H1 (cell line): ENCODE measurements around the gene RARRES1. TPM values are rescaled to one million over a fixed set of nuclear protein-coding genes. Genes with fewer than 3 reads are reported as not detected.

ENCODE experiments used
- CTCF ChIA-PET: fragments of 300-600 bp; sonication (Branson Sonifier 250); formaldehyde crosslinking; loops from one replicate; lab custom pipeline; 2021; ENCODE audit not compliant: partially characterized antibody; lab: Charles Lee
- POLR2A ChIA-PET: fragments of 300-600 bp; sonication (Branson Sonifier 250); formaldehyde crosslinking; loops from one replicate; lab custom pipeline; 2021; ENCODE audit warnings: inconsistent platforms; ENCODE audit not compliant: partially characterized antibody; lab: Charles Lee
- DNase-seq, 2 experiments: peaks; one replicate each; pipeline versions ENCODE4 v3.0.0 to v3.0.0-alpha.2; 2010 to 2022; ENCODE audit warnings: low spot score in 2 of 2, low read depth in 1 of 2, mixed read lengths in 1 of 2
- FAIRE-seq: peaks from 2 replicates; lab custom pipeline; 2011; peaks lifted over from hg19 to GRCh38; lab: Jason Lieb, UNC
- H2AFZ ChIP-seq: 2 replicates; pipeline ENCODE4 v1.8.1; 2012; ENCODE audit warnings: low read length, inconsistent platforms
- H2AK5ac ChIP-seq: 2 replicates; pipeline ENCODE4 v1.6.1; 2013; ENCODE audit warnings: low read depth, low read length
- H2BK120ac ChIP-seq: replicated peaks from 2 replicates; pipeline ENCODE3; 2013; ENCODE audit warnings: low read depth, low read length, inconsistent platforms
- H2BK12ac ChIP-seq: 2 replicates; pipeline ENCODE4 v1.6.1; 2013; ENCODE audit warnings: low read depth, low read length
- H2BK15ac ChIP-seq: 2 replicates; pipeline ENCODE4 v1.6.1; 2013; ENCODE audit warnings: low read length
- H2BK20ac ChIP-seq: 2 replicates; pipeline ENCODE4 v1.6.1; 2013; ENCODE audit warnings: low read length
- H2BK5ac ChIP-seq: 2 replicates; pipeline ENCODE4 v1.6.1; 2013; ENCODE audit warnings: low read depth, low read length
- H3K14ac ChIP-seq: 2 replicates; pipeline ENCODE4 v1.6.1; 2013; ENCODE audit warnings: inconsistent platforms; ENCODE audit not compliant: insufficient read length
- H3K18ac ChIP-seq: 2 replicates; pipeline ENCODE4 v1.6.1; 2013; ENCODE audit warnings: low read length; ENCODE audit errors: extremely low read depth
- H3K23ac ChIP-seq: 2 replicates; pipeline ENCODE4 v1.6.1; 2013; ENCODE audit warnings: inconsistent platforms; ENCODE audit not compliant: insufficient read length
- H3K23me2 ChIP-seq: 2 replicates; pipeline ENCODE4 v1.6.1; 2013; ENCODE audit warnings: low read depth, low read length
- H3K27ac ChIP-seq: 2 replicates; pipeline ENCODE4 v1.6.1; 2011; ENCODE audit warnings: low read depth, low read length, inconsistent platforms
- H3K27me3 ChIP-seq, 4 experiments: replicated peaks in 1 of 4; 1 replicate in 1 of 4; 2 replicates in 3 of 4; pipeline versions ENCODE4 v1.6.1 to v1.8.1; 2011 to 2013; ENCODE audit warnings: low read length in 3 of 4, mild to moderate bottlenecking in 3 of 4, inconsistent platforms in 2 of 4, mixed read lengths in 2 of 4, moderate library complexity in 1 of 4; ENCODE audit not compliant: control insufficient read depth in 3 of 4, insufficient read depth in 3 of 4; ENCODE audit errors: extremely low read depth in 1 of 4
- H3K36me3 ChIP-seq, 4 experiments: 2 replicates each; pipeline versions ENCODE4 v1.6.1 to v1.8.1; 2011 to 2013; ENCODE audit warnings: mild to moderate bottlenecking in 4 of 4, low read length in 3 of 4, moderate library complexity in 2 of 4, control low read depth in 1 of 4, inconsistent platforms in 1 of 4; ENCODE audit not compliant: insufficient read depth in 4 of 4, control insufficient read depth in 2 of 4
- H3K4ac ChIP-seq: replicated peaks from 2 replicates; pipeline ENCODE3; 2013; ENCODE audit warnings: low read length, low read depth, mixed read lengths, inconsistent platforms; ENCODE audit not compliant: insufficient read length
- H3K4me1 ChIP-seq, 4 experiments: replicated peaks in 1 of 4; 1 replicate in 1 of 4; 2 replicates in 3 of 4; pipeline versions ENCODE4 v1.6.1 to v1.8.1; 2011 to 2013; ENCODE audit warnings: low read length in 3 of 4, inconsistent platforms in 2 of 4, mixed read lengths in 1 of 4; ENCODE audit not compliant: insufficient read depth in 4 of 4, control insufficient read depth in 3 of 4
- H3K4me2 ChIP-seq, 2 experiments: 2 replicates each; pipeline versions ENCODE4 v1.6.1 to v1.8.1; 2011 to 2013; ENCODE audit warnings: low read depth in 2 of 2, low read length in 2 of 2, control low read depth in 1 of 2, inconsistent platforms in 1 of 2, mild to moderate bottlenecking in 1 of 2; ENCODE audit not compliant: insufficient read depth in 1 of 2
- H3K4me3 ChIP-seq, 4 experiments: fragments of 200-600, 300-600 bp in 1 of 4; sonication (generic), shearing (Covaris generic), sonication (Bioruptor Twin) in 1 of 4; 2 replicates each; pipeline versions ENCODE4 v1.5.1 to v1.8.1; 2011 to 2016; ENCODE audit warnings: low read length in 4 of 4, low read depth in 3 of 4, control low read depth in 2 of 4, inconsistent platforms in 2 of 4, mild to moderate bottlenecking in 2 of 4, mixed read lengths in 1 of 4, moderate library complexity in 1 of 4; ENCODE audit not compliant: insufficient read depth in 2 of 4; ENCODE audit errors: extremely low read depth in 1 of 4
- H3K56ac ChIP-seq: replicated peaks from 2 replicates; pipeline ENCODE3; 2013; ENCODE audit warnings: low read depth, mild to moderate bottlenecking, mixed read lengths, low read length, inconsistent platforms; ENCODE audit not compliant: insufficient read length
- H3K79me1 ChIP-seq: 2 replicates; pipeline ENCODE4 v1.6.1; 2013; ENCODE audit warnings: low read depth, low read length, control low read depth
- H3K79me2 ChIP-seq, 2 experiments: 2 replicates each; pipeline versions ENCODE4 v1.6.1 to v1.8.1; 2012 to 2013; ENCODE audit warnings: low read length in 2 of 2, mild to moderate bottlenecking in 2 of 2, inconsistent platforms in 1 of 2; ENCODE audit not compliant: insufficient read depth in 2 of 2, control insufficient read depth in 1 of 2
- H3K9ac ChIP-seq, 4 experiments: replicated peaks in 1 of 4; 1 replicate in 1 of 4; 2 replicates in 3 of 4; pipeline versions ENCODE4 v1.6.1 to v1.8.1; 2011 to 2013; ENCODE audit warnings: low read depth in 3 of 4, low read length in 3 of 4, control low read depth in 2 of 4, mild to moderate bottlenecking in 2 of 4, moderate library complexity in 2 of 4, inconsistent platforms in 1 of 4; ENCODE audit errors: extremely low read depth in 1 of 4
- H3K9me3 ChIP-seq, 2 experiments: 2 replicates each; pipeline versions ENCODE4 v1.6.1 to v1.8.1; 2012 to 2013; ENCODE audit warnings: mild to moderate bottlenecking in 2 of 2, moderate library complexity in 2 of 2, control low read depth in 1 of 2, inconsistent platforms in 1 of 2, low read depth in 1 of 2, low read length in 1 of 2, mixed read lengths in 1 of 2; ENCODE audit not compliant: insufficient read depth in 2 of 2
- H4K20me1 ChIP-seq, 2 experiments: replicated peaks in 1 of 2; 2 replicates each; pipeline versions ENCODE3 to v1.8.1; 2011 to 2013; ENCODE audit warnings: inconsistent platforms in 2 of 2, low read length in 2 of 2, mild to moderate bottlenecking in 1 of 2; ENCODE audit not compliant: insufficient read depth in 2 of 2, control insufficient read depth in 1 of 2
- H4K5ac ChIP-seq: 2 replicates; pipeline ENCODE4 v1.6.1; 2013; ENCODE audit warnings: low read length, low read depth, mixed read lengths, inconsistent platforms; ENCODE audit not compliant: insufficient read length
- H4K8ac ChIP-seq: 2 replicates; pipeline ENCODE4 v1.8.0; 2013; ENCODE audit warnings: mild to moderate bottlenecking, moderate library complexity, low read length, inconsistent platforms; ENCODE audit not compliant: insufficient read depth; ENCODE audit errors: extremely low read depth
- H4K91ac ChIP-seq: replicated peaks from 2 replicates; pipeline ENCODE3; 2013; ENCODE audit warnings: low read length, mixed read lengths, inconsistent platforms; ENCODE audit not compliant: insufficient read length
- BACH1 ChIP-seq: IDR thresholded peaks from 2 replicates; pipeline ENCODE4 v1.6.1; 2012; ENCODE audit warnings: low read length, improper control_type of control experiment
- CHD1 ChIP-seq: IDR thresholded peaks from 2 replicates; pipeline ENCODE4 v1.6.1; 2012; ENCODE audit warnings: low read depth, low read length, improper control_type of control experiment
- EGR1 ChIP-seq: IDR thresholded peaks from 2 replicates; pipeline ENCODE4 v1.6.1; 2011; ENCODE audit warnings: low read depth, low read length, borderline replicate concordance
- EP300 ChIP-seq, 2 experiments: IDR thresholded peaks; 1 replicate in 1 of 2; 2 replicates in 1 of 2; pipeline ENCODE4 v1.6.1; 2011 to 2012; ENCODE audit warnings: low read depth in 2 of 2, low read length in 2 of 2, mild to moderate bottlenecking in 2 of 2, borderline replicate concordance in 1 of 2, inconsistent platforms in 1 of 2, moderate library complexity in 1 of 2
- EZH2 ChIP-seq: fragments of 200-600 bp; sonication (generic); IDR thresholded peaks from 2 replicates; pipeline ENCODE4 v1.7.1; 2012; ENCODE audit warnings: low read depth, mild to moderate bottlenecking, moderate library complexity, low read length, inconsistent platforms; ENCODE audit not compliant: severe bottlenecking
- POLR2AphosphoS5 ChIP-seq: IDR thresholded peaks from 2 replicates; pipeline ENCODE4 v1.6.1; 2011; ENCODE audit warnings: low read depth, low read length
- SIN3A ChIP-seq, 2 experiments: IDR thresholded peaks in 1 of 2; conservative IDR thresholded peaks in 1 of 2; 2 replicates each; pipeline ENCODE4 v1.6.1; 2011 to 2012; ENCODE audit warnings: low read length in 2 of 2, improper control_type of control experiment in 1 of 2, low read depth in 1 of 2, mild to moderate bottlenecking in 1 of 2
- SP2 ChIP-seq: IDR thresholded peaks from 2 replicates; pipeline ENCODE4 v1.6.1; 2012; ENCODE audit warnings: mild to moderate bottlenecking, low read length, inconsistent platforms
- SP4 ChIP-seq: IDR thresholded peaks from 2 replicates; pipeline ENCODE4 v1.6.1; 2012; ENCODE audit warnings: low read length, inconsistent platforms
- SRF ChIP-seq: IDR thresholded peaks from 2 replicates; pipeline ENCODE4 v1.6.1; 2011; ENCODE audit warnings: mild to moderate bottlenecking, low read depth, low read length, moderate library complexity
- SUZ12 ChIP-seq: fragments of 200-600 bp; sonication (generic); IDR thresholded peaks from 2 replicates; pipeline ENCODE4 v1.6.1; 2012; ENCODE audit warnings: mild to moderate bottlenecking, inconsistent platforms, low read length, moderate library complexity, mixed read lengths
- TEAD4 ChIP-seq: IDR thresholded peaks from 2 replicates; pipeline ENCODE4 v1.6.1; 2012; ENCODE audit warnings: low read depth, low read length, inconsistent platforms, mixed read lengths
- WGBS, 2 experiments: shearing (Covaris generic) in 1 of 2; methylation state at CpG; one replicate each; pipeline versions ENCODE4 v1.1.6 to v1.1.7; 2013 to 2015; ENCODE audit warnings: low lambda C conversion rate in 2 of 2, mixed read lengths in 2 of 2, inconsistent platforms in 1 of 2, low coverage in 1 of 2, missing lambda C conversion rate in 1 of 2; ENCODE audit not compliant: insufficient replicate concordance in 2 of 2, insufficient coverage in 1 of 2, insufficient read length in 1 of 2; ENCODE audit errors: extremely low coverage in 1 of 2, missing lambda C conversion rate in 1 of 2; 5-methylcytosine and 5-hydroxymethylcytosine counted together
- polyA plus RNA-seq, 7 experiments: library from polyadenylated mRNA; depleted of rRNA in 3 of 7; stranded (reverse) in 5 of 7; unstranded in 2 of 7; fragments of >200 nt in 5 of 7; fragments of 200-250 nt in 2 of 7; gene quantifications; 1 replicate in 5 of 7; 2 replicates in 1 of 7; 4 replicates in 1 of 7; pipeline versions ENCODE4 v1.2.1 to v1.2.3, GENCODE V29; 2011 to 2013; ENCODE audit warnings: missing spikeins in 2 of 7, mixed read lengths in 2 of 7
- total RNA-seq: library from RNA; stranded (reverse); fragmentation: NEBNext Ultra II Directional; extraction: Animal tissue kit (Norgen Biotek cat#: 25700); gene quantifications from 2 replicates; pipeline ENCODE4 v1.2.1, GENCODE V29; 2021
- TF ChIP-seq, protein P1 (sequence below): IDR thresholded peaks from 2 replicates; pipeline ENCODE4 v1.6.1; 2011; ENCODE audit warnings: low read length, improper control_type of control experiment

The RARRES1 gene
- total and polyA plus RNA-seq, 2 of the 8 experiments (the other 6 are each of a cell fraction or from before 2014, with no cell fraction given): 0.26 to 0.71 TPM

DNA sequence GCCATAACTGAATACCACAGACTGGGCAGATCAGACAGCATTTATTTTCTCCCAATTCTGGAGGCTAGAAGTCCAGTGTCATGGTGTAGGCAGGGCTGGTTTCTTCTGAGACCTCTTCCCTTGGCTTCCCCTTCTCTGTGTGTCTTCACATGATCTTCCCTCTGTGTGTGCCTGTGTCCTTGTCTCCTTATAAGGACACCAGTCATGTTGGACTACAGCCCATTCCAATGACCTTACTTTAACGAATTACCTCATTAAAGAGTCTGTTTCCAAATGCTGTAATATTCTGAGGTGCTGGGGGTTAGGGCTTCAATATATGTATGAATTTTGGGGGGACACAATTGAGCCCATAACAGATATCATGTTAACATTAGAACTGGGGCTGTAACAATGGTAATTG, 13.3 kb upstream of the RARRES1 start:
- 95% methylated on average over 1 of the region's 1 CpG; no CpG with 5 or more reads in 1 of the 2 experiments for WGBS, 2 experiments
- Histone ChIP-seq H3K4ac (no peak overlapping the region), H3K79me2 (no peaks in the 10 kb centered on the region), H3K14ac (no peak overlapping the region), H3K23me2 (no peaks in the 10 kb centered on the region), H4K91ac (no peak overlapping the region), H2BK5ac (no peak overlapping the region), H3K4me1 (no peaks in the 10 kb centered on the region), H2AFZ (no peak overlapping the region), H4K8ac (no peak overlapping the region), H3K27ac (no peak overlapping the region), H3K56ac (no peak overlapping the region), H3K4me3 (no peak overlapping the region), H3K23ac (no peak overlapping the region), H3K36me3 (peaks cover 0 to 2% (median 0%) of the 10 kb centered on the region in 4 experiments; a peak in 2 of 8 replicates), H2BK12ac (no peak overlapping the region), H2BK20ac (no peak overlapping the region), H3K18ac (no peak overlapping the region), H4K5ac (no peak overlapping the region), H2BK120ac (no peak overlapping the region), H3K27me3 (no peaks in the 10 kb centered on the region), H2BK15ac (no peak overlapping the region), H3K4me2 (no peak overlapping the region), H3K79me1 (no peaks in the 10 kb centered on the region), H3K9me3 (no peaks in the 10 kb centered on the region), H3K9ac (no peak overlapping the region), H2AK5ac (no peak overlapping the region), H4K20me1 (peaks cover 0 to 2% of the 10 kb centered on the region in 2 experiments)
- ChIA-PET CTCF (interaction anchor here (1.1 kb wide), 1 partner anchor 18 kb away, joined by 5 read pairs; no protein-coding TSS in a partner anchor), POLR2A (no interaction called here)
- DNase-seq: no peak
- no peak for TF ChIP-seq EZH2
- no peak for TF ChIP-seq EGR1
- TF ChIP-seq SP4: no peak
- TF ChIP-seq, protein P1, sequence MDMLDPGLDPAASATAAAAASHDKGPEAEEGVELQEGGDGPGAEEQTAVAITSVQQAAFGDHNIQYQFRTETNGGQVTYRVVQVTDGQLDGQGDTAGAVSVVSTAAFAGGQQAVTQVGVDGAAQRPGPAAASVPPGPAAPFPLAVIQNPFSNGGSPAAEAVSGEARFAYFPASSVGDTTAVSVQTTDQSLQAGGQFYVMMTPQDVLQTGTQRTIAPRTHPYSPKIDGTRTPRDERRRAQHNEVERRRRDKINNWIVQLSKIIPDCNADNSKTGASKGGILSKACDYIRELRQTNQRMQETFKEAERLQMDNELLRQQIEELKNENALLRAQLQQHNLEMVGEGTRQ: no peak
- TF ChIP-seq CHD1: no peak
- no peak for TF ChIP-seq TEAD4
- TF ChIP-seq SP2: no peak
- TF ChIP-seq BACH1: no peak
- no peak for TF ChIP-seq SUZ12
- no peak for TF ChIP-seq EP300 (IDR thresholded peaks at IDR 0.05; ENCODE audit: borderline replicate concordance in 1 of 2, low read depth in 2 of 2, low read length in 2 of 2)
- no peak for TF ChIP-seq POLR2AphosphoS5
- no peak for TF ChIP-seq SRF
- no peak for TF ChIP-seq SIN3A (conservative IDR thresholded peaks at IDR 0.05 in 1 of 2, IDR thresholded peaks at IDR 0.05 in 1 of 2; ENCODE audit: low read depth in 1 of 2, low read length in 2 of 2)
- no peak for FAIRE-seq
